Sigmoid colon (tissue), 7 donors: ENCODE results near the gene ADARB1. TPM values are rescaled to one million over a fixed set of nuclear protein-coding genes. Genes with fewer than 3 reads are reported as not detected.

Source experiments
- DNase-seq: peaks from one replicate; pipeline ENCODE4 v3.0.0-alpha.2; 2019
- H3K27ac ChIP-seq, 4 donors: fragments of 200-600 bp; sonication (generic); one replicate each; pipeline ENCODE4 v1.5.1; 2016 to 2019; ENCODE audit warnings: mild to moderate bottlenecking in 1 of 4
- H3K27me3 ChIP-seq, 3 donors: fragments of 200-600 bp; sonication (generic); one replicate each; pipeline ENCODE4 v1.5.1; 2019; ENCODE audit warnings: mild to moderate bottlenecking in 1 of 3
- H3K36me3 ChIP-seq, 4 donors: fragments of 200-600 bp; sonication (generic); one replicate each; pipeline ENCODE4 v1.5.1; 2016 to 2019
- H3K4me1 ChIP-seq, 4 donors: fragments of 200-600 bp; sonication (generic); one replicate each; pipeline ENCODE4 v1.5.1; 2017 to 2019
- H3K4me3 ChIP-seq, 4 donors: fragments of 200-600 bp; sonication (generic); one replicate each; pipeline ENCODE4 v1.5.1; 2017 to 2019; ENCODE audit warnings: mild to moderate bottlenecking in 2 of 4, moderate library complexity in 1 of 4
- H3K9me3 ChIP-seq, 4 donors: fragments of 200-600 bp in 3 of 4; sonication (generic) in 3 of 4; one replicate each; pipeline versions ENCODE4 v1.5.1 to v1.6.1; 2013 to 2019
- EP300 ChIP-seq, 4 donors: sonication (generic); formaldehyde crosslinking; IDR thresholded peaks; one replicate each; pipeline ENCODE4 v1.6.1; 2017; ENCODE audit warnings: antibody characterized with exemption in 4 of 4
- POLR2A ChIP-seq, 2 donors: fragments of 450-650 bp; IDR thresholded peaks; one replicate each; pipeline ENCODE4 v1.6.1; 2016; ENCODE audit warnings: antibody characterized with exemption in 2 of 2, mild to moderate bottlenecking in 2 of 2, moderate library complexity in 2 of 2
- POLR2AphosphoS5 ChIP-seq, 4 donors: sonication (generic); formaldehyde crosslinking; IDR thresholded peaks; one replicate each; pipeline ENCODE4 v1.6.1; 2017; ENCODE audit warnings: antibody characterized with exemption in 4 of 4
- WGBS, 2 donors: extraction: QIAGEN DNeasy Blood & Tissue Kit; methylation state at CpG; one replicate each; pipeline ENCODE4 v1.1.7; 2013; 5-methylcytosine and 5-hydroxymethylcytosine counted together
- intact Hi-C: fragments of 100-400 bp; cut with DNase I; formaldehyde crosslinking; loops from one replicate; pipeline ENCODE4 v1.15.1; 2023
- polyA plus RNA-seq, 3 donors: library from polyadenylated mRNA; stranded (reverse); fragments of 200-250 nt; gene quantifications; one replicate each; pipeline ENCODE4 v1.2.3, GENCODE V29; 2013
- total RNA-seq, 4 donors: library from RNA; depleted of rRNA; stranded (reverse); fragments of >200 nt; gene quantifications; one replicate each; pipeline ENCODE4 v1.1.0, GENCODE V29; 2016
- TF ChIP-seq, protein P1 (sequence below), 4 experiments: fragments of 450-650 bp in 3 of 4; fragments of 200-600 bp in 1 of 4; IDR thresholded peaks; one replicate each; pipeline ENCODE4 v1.5.1; 2016 to 2019; ENCODE audit warnings: antibody characterized with exemption in 4 of 4, mild to moderate bottlenecking in 3 of 4, moderate library complexity in 2 of 4
- donor health status: healthy with polysubstance abuse.
- donor health status: Bipolar disorder and iron deficiency.
- donor health status: healthy.

The ADARB1 gene
- total and polyA plus RNA-seq, 7 donors = 0.92 to 102 (median 41.3) TPM

DNA sequence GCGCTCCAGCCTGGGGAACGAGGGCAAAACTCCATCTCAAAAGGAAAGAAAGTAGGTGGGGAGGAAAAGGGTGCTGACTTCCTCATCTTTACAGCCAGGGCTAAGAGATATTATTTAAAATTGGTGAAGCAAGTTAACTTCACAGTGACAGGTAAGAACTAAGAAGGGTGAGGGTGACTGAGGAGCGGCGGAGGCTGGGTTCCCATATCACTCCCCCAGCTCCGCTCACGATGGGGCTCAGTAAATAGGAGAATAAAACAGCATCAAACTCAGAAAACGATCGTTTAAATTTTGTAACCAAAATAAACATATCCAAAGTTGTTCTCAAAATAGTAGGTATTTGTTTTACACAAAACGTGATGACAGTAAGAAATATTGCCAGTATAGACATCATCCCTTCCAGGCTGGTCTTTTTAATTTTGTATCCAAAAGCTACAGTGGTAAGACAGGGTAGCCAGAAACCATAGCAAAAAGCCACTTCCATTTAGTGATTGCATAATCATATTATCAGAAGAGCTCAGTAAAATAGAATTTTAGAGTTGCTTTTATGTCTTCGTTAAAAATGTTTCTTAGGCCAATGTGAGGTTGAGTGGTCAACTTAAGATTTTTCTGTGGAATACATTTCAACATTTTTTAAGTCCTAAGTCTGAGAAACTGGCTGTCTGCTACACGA is 26.2 kb upstream of the ADARB1 start:
- Histone ChIP-seq H3K4me3 (no peak overlapping the region), H3K27me3 (no peaks in the 10 kb centered on the region), H3K4me1 (peaks cover 0 to 25% (median 0%) of the 10 kb centered on the region in 4 donors), H3K36me3 (no peaks in the 10 kb centered on the region), H3K9me3 (peaks cover 0 to 7% (median under 1%) of the 10 kb centered on the region in 4 donors), H3K27ac (peak overlapping the region in 1 of 4 donors; percentile 87)
- intact Hi-C loops = no loop called here
- 82 to 90% methylated on average over 11 of the region's 11 CpGs for WGBS, 2 donors
- TF ChIP-seq, protein P1, sequence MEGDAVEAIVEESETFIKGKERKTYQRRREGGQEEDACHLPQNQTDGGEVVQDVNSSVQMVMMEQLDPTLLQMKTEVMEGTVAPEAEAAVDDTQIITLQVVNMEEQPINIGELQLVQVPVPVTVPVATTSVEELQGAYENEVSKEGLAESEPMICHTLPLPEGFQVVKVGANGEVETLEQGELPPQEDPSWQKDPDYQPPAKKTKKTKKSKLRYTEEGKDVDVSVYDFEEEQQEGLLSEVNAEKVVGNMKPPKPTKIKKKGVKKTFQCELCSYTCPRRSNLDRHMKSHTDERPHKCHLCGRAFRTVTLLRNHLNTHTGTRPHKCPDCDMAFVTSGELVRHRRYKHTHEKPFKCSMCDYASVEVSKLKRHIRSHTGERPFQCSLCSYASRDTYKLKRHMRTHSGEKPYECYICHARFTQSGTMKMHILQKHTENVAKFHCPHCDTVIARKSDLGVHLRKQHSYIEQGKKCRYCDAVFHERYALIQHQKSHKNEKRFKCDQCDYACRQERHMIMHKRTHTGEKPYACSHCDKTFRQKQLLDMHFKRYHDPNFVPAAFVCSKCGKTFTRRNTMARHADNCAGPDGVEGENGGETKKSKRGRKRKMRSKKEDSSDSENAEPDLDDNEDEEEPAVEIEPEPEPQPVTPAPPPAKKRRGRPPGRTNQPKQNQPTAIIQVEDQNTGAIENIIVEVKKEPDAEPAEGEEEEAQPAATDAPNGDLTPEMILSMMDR (IDR thresholded peaks at IDR 0.05) = no peak
- no peak for TF ChIP-seq EP300 (IDR thresholded peaks at IDR 0.05)
- TF ChIP-seq POLR2AphosphoS5 (IDR thresholded peaks at IDR 0.05) = no peak
- no peak for TF ChIP-seq POLR2A (IDR thresholded peaks at IDR 0.05)
- DNase-seq = no peak

GRCh38 chr21:45048968-45049367 is 25.4 kb upstream of the ADARB1 start:
- no peak for DNase-seq
- Histone ChIP-seq H3K27ac (peak overlapping the region in 1 of 4 donors; percentile 87), H3K4me3 (no peak overlapping the region), H3K36me3 (no peaks in the 10 kb centered on the region), H3K27me3 (no peaks in the 10 kb centered on the region), H3K4me1 (peaks cover 0 to 25% (median 0%) of the 10 kb centered on the region in 4 donors), H3K9me3 (peaks cover 0 to 7% (median under 1%) of the 10 kb centered on the region in 4 donors)
- TF ChIP-seq, protein P1 (IDR thresholded peaks at IDR 0.05) = no peak
- TF ChIP-seq POLR2A (IDR thresholded peaks at IDR 0.05) (no peak), POLR2AphosphoS5 (IDR thresholded peaks at IDR 0.05) (no peak), EP300 (IDR thresholded peaks at IDR 0.05) (no peak)
- 73 to 85% methylated on average over 7 of the region's 7 CpGs for WGBS, 2 donors
- intact Hi-C loops = no loop called here

DNA sequence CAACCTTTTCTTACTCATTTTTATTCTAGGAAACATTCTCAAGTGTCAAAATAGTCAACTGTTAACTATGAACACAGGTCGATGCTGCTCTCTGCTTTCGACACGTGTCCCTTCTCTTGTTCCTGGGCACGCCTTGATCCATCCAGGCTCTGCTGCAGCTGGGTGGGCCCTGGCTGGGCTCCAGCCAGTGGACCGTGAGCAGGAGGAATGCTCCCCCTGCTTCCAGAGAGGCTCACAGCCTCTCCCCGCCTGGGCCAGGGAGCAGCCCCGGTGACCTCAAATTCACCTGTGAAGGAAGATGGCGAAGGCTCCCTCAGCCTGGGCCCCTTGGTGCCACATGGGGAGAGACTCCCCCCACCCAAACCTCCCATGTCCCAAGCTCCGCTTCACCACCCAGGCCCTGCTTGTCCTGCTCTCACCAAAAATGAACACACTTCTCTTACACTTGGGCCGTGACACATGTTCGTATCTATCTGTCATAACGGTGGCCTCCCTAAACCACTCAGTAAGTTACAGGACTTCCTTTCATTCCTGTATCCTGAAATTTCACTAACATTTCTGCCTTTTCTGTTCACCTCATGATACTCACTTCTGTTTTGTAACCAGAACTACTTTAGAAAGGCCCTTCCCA is 24.6 kb upstream of the ADARB1 start:
- 49 to 77% methylated on average over 12 of the region's 12 CpGs for WGBS, 2 donors
- H3K4me1 ChIP-seq = peaks cover 0 to 25% (median 0%) of the 10 kb centered on the region in 4 donors
- TF ChIP-seq POLR2AphosphoS5 (IDR thresholded peaks at IDR 0.05) (no peak), POLR2A (IDR thresholded peaks at IDR 0.05) (no peak), EP300 (IDR thresholded peaks at IDR 0.05) (no peak)
- TF ChIP-seq, protein P1 (IDR thresholded peaks at IDR 0.05) = no peak
- no peaks in the 10 kb centered on the region for H3K27me3 ChIP-seq
- DNase-seq = no peak
- H3K9me3 ChIP-seq = peaks cover 0 to 7% (median under 1%) of the 10 kb centered on the region in 4 donors
- intact Hi-C loops = no loop called here
- no peak overlapping the region for H3K4me3 ChIP-seq
- H3K36me3 ChIP-seq = no peaks in the 10 kb centered on the region
- peak overlapping the region; percentile 63 to 87 (median 72) for H3K27ac ChIP-seq

- Histone ChIP-seq H3K4me1 (peaks cover 0 to 25% (median 0%) of the 10 kb centered on the region in 4 donors), H3K9me3 (peaks cover 0 to 7% (median under 1%) of the 10 kb centered on the region in 4 donors), H3K36me3 (no peaks in the 10 kb centered on the region), H3K4me3 (no peak overlapping the region), H3K27ac (peak overlapping the region; percentile 63 to 87 (median 72)), H3K27me3 (no peaks in the 10 kb centered on the region)
- no peak for DNase-seq
- WGBS, 2 donors = 85% methylated on average over 14 of the region's 14 CpGs
- intact Hi-C loops = no loop called here
- TF ChIP-seq, protein P1 (IDR thresholded peaks at IDR 0.05) = no peak
- peak; percentile 37 to 78 (median 70) for TF ChIP-seq POLR2AphosphoS5 (IDR thresholded peaks at IDR 0.05)
- peak; percentile 49 to 93 (median 70) for TF ChIP-seq EP300 (IDR thresholded peaks at IDR 0.05)
Observed at GRCh38 chr21:45050345-45050796, 24.0 kb upstream of the ADARB1 start.
